CD4-positive, alpha-beta memory T cell (primary cell): ENCODE data around the gene OPCML. TPM values are rescaled to one million over a fixed set of nuclear protein-coding genes. Genes with fewer than 3 reads are reported as not detected.

ENCODE experiments used
- CTCF ChIA-PET: fragments of 350-600 bp; sonication (Branson Sonifier 250); formaldehyde crosslinking; loops from one replicate; lab custom pipeline; 2021; ENCODE audit warnings: inconsistent platforms; ENCODE audit not compliant: partially characterized antibody; lab: Charles Lee
- POLR2A ChIA-PET: fragments of 350-600 bp; sonication (Branson Sonifier 250); formaldehyde crosslinking; loops from one replicate; lab custom pipeline; 2021; ENCODE audit not compliant: partially characterized antibody; lab: Charles Lee
- DNase-seq, 5 donors: peaks; one replicate each; pipeline versions ENCODE4 v3.0.0 to v3.0.0-alpha.2; 2020 to 2022; ENCODE audit warnings: mixed read lengths in 1 of 5
- H3K27ac ChIP-seq: one replicate; pipeline ENCODE4 v1.7.0; 2013; ENCODE audit warnings: low read depth, low read length
- H3K27me3 ChIP-seq: 2 replicates; pipeline ENCODE4 v1.7.0; 2013; ENCODE audit warnings: mild to moderate bottlenecking, low read length, moderate library complexity; ENCODE audit not compliant: insufficient read depth
- H3K36me3 ChIP-seq: 2 replicates; pipeline ENCODE4 v1.7.0; 2013; ENCODE audit warnings: mild to moderate bottlenecking, low read length, moderate library complexity; ENCODE audit not compliant: insufficient read depth
- H3K4me1 ChIP-seq: 2 replicates; pipeline ENCODE4 v1.7.0; 2013; ENCODE audit warnings: mild to moderate bottlenecking, low read length, moderate library complexity; ENCODE audit not compliant: insufficient read depth
- H3K4me3 ChIP-seq, 2 donors: one replicate each; pipeline ENCODE4 v1.7.0; 2013; ENCODE audit warnings: low read length in 2 of 2, mild to moderate bottlenecking in 1 of 2
- H3K9me3 ChIP-seq, 2 donors: one replicate each; pipeline ENCODE4 v1.7.0; 2013; ENCODE audit warnings: low read length in 2 of 2, control low read depth in 1 of 2; ENCODE audit not compliant: control insufficient read depth in 1 of 2
- H3K27ac Mint-ChIP-seq, 7 donors: one replicate each; pipeline ENCODE4 v1.8.0; 2020 to 2021; ENCODE audit warnings: mixed read lengths in 7 of 7, mild to moderate bottlenecking in 6 of 7, inconsistent platforms in 3 of 7, moderate library complexity in 3 of 7
- H3K27me3 Mint-ChIP-seq, 2 donors: one replicate each; pipeline ENCODE4 v1.8.0; 2020 to 2021; ENCODE audit warnings: mixed read lengths in 2 of 2
- H3K36me3 Mint-ChIP-seq, 2 donors: one replicate each; pipeline ENCODE4 v1.8.0; 2020 to 2021; ENCODE audit warnings: mixed read lengths in 2 of 2, inconsistent platforms in 1 of 2, mild to moderate bottlenecking in 1 of 2
- H3K4me1 Mint-ChIP-seq, 4 donors: one replicate each; pipeline ENCODE4 v1.8.0; 2020 to 2021; ENCODE audit warnings: mixed read lengths in 4 of 4, mild to moderate bottlenecking in 1 of 4
- H3K4me3 Mint-ChIP-seq, 8 donors: one replicate each; pipeline ENCODE4 v1.8.0; 2020 to 2021; ENCODE audit warnings: mixed read lengths in 8 of 8, mild to moderate bottlenecking in 7 of 8, moderate library complexity in 6 of 8, inconsistent platforms in 3 of 8
- H3K9me3 Mint-ChIP-seq, 8 donors: one replicate each; pipeline ENCODE4 v1.8.0; 2020 to 2021; ENCODE audit warnings: mixed read lengths in 8 of 8, mild to moderate bottlenecking in 5 of 8, inconsistent platforms in 3 of 8, moderate library complexity in 1 of 8
- intact Hi-C: fragments of 100-400 bp; cut with micrococcal nuclease; formaldehyde crosslinking; loops from one replicate; pipeline ENCODE4 v1.15.1; 2023
- polyA plus RNA-seq, 2 donors: library from polyadenylated mRNA; unstranded; fragments of 300-500 nt; fragmentation: Illumina TruSeq; gene quantifications; one replicate each; pipeline ENCODE4 v1.2.3, GENCODE V29; 2021
- total RNA-seq, 2 experiments: library from RNA; stranded (reverse); gene quantifications; one replicate each; pipeline ENCODE4 v1.2.3, GENCODE V29; 2021

The OPCML gene
- total and polyA plus RNA-seq, 4 experiments from 2014 or later = not detected

DNA sequence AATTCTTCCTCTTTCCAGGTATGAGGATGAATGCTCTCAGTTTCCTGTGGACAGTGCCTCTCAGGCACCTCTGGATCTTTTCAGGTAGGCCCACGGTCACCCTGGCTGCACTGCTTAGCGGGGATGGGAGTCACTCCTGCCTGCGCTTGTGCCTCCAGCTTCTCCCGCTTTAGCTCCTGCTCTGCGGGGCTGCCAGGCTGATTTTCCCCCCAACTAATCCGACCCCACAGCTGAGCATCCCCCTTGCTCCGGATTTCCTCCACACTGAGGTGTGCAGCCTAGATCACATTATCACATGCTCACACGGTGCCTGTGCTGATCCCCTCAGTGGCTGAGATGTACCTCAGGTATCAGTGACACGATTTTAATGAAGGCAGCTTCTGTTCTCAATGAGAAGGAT is 879.1 kb downstream of the OPCML start:
- no peaks in the 10 kb centered on the region for H3K27me3 Mint-ChIP-seq
- CTCF ChIA-PET = no interaction called here
- no peaks in the 10 kb centered on the region for H3K36me3 Mint-ChIP-seq
- no peaks in the 10 kb centered on the region for H3K4me1 Mint-ChIP-seq
- DNase-seq = no peak
- Histone ChIP-seq H3K27ac (no peak overlapping the region), H3K4me1 (no peaks in the 10 kb centered on the region), H3K36me3 (no peaks in the 10 kb centered on the region), H3K27me3 (no peaks in the 10 kb centered on the region), H3K4me3 (no peak overlapping the region), H3K9me3 (no peaks in the 10 kb centered on the region)
- no peak overlapping the region for H3K27ac Mint-ChIP-seq
- no peak overlapping the region for H3K4me3 Mint-ChIP-seq
- peaks cover 0 to 3% (median 0%) of the 10 kb centered on the region in 8 donors for H3K9me3 Mint-ChIP-seq
- intact Hi-C loops = no loop called here
- POLR2A ChIA-PET = no interaction called here

DNA sequence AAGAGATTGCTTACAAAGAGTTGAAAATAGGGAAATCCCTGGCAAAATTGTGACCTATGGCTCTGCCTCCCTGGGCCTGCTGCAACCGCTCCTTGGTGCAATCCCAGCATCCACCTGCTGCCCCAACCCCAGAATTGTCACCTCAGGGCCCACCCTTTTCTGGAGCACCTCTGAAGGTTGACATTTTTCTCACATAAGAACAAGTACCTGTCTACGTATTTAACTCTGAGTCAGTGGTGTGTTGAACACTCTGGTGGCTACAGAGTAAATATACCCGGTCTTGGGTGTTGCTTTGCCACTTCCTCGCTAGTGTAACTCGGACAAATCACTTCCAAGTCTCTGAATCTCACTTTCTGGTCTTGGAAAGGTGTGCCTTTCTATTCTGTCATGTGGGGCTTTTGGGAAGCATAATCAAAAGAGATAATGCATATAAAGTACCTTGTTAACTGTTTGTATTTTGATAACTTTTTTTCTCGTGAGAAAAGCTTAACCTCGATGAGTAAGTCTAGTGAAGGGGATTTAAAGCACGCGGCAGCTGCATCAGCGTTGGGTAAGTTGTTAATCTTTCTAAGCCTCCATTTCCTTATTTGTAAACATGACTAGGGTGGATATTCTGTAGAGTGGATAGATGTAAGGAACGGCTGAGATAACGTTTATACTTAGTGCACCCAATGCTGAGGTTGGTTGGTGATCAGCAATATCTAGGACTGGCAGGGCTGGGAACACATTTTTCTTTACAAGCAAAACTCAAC is 881.2 kb downstream of the OPCML start:
- no peak overlapping the region for H3K27ac Mint-ChIP-seq
- H3K9me3 ChIP-seq = no peaks in the 10 kb centered on the region
- no peak overlapping the region for H3K4me3 Mint-ChIP-seq
- H3K27me3 ChIP-seq = no peaks in the 10 kb centered on the region
- no peaks in the 10 kb centered on the region for H3K36me3 Mint-ChIP-seq
- no peaks in the 10 kb centered on the region for H3K36me3 ChIP-seq
- CTCF ChIA-PET = no interaction called here
- no peak overlapping the region for H3K27ac ChIP-seq
- DNase-seq = no peak
- intact Hi-C loops = no loop called here
- POLR2A ChIA-PET = no interaction called here
- no peak overlapping the region for H3K4me3 ChIP-seq
- H3K27me3 Mint-ChIP-seq = no peaks in the 10 kb centered on the region
- peaks cover 0 to 3% (median 0%) of the 10 kb centered on the region in 4 donors for H3K4me1 Mint-ChIP-seq
- H3K9me3 Mint-ChIP-seq = peaks cover 0 to 3% (median 0%) of the 10 kb centered on the region in 8 donors
- no peaks in the 10 kb centered on the region for H3K4me1 ChIP-seq

DNA sequence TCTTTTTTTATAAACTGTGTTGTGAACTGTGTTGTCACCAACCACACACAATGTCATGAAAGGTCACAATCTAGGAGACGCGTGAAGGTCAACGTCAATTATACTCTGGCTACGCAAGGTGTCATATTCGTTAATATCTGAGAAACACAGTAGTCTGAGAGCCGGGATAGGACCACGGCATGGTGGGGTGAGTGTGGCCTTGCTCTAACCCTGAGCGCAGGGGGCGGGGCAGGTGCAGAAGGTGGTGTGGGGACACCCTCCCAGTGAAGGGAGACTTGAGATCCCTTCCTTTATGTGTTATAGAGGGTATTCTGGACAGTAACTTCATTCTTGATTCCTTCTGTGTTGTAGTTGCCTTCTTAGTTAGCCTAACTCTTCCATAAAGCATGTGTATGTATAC is 883.0 kb downstream of the OPCML start:
- H3K4me1 Mint-ChIP-seq = peaks cover 0 to 3% (median 0%) of the 10 kb centered on the region in 4 donors
- no peaks in the 10 kb centered on the region for H3K27me3 Mint-ChIP-seq
- CTCF ChIA-PET = no interaction called here
- H3K4me3 ChIP-seq = no peak overlapping the region
- no peaks in the 10 kb centered on the region for H3K36me3 Mint-ChIP-seq
- no peaks in the 10 kb centered on the region for H3K4me1 ChIP-seq
- POLR2A ChIA-PET = no interaction called here
- H3K27ac Mint-ChIP-seq = no peak overlapping the region
- no peak for DNase-seq
- H3K9me3 ChIP-seq = no peaks in the 10 kb centered on the region
- H3K9me3 Mint-ChIP-seq = peaks cover 0 to 3% (median 0%) of the 10 kb centered on the region in 8 donors
- H3K36me3 ChIP-seq = no peaks in the 10 kb centered on the region
- intact Hi-C loops = no loop called here
- H3K4me3 Mint-ChIP-seq = no peak overlapping the region
- no peaks in the 10 kb centered on the region for H3K27me3 ChIP-seq
- no peak overlapping the region for H3K27ac ChIP-seq

DNA sequence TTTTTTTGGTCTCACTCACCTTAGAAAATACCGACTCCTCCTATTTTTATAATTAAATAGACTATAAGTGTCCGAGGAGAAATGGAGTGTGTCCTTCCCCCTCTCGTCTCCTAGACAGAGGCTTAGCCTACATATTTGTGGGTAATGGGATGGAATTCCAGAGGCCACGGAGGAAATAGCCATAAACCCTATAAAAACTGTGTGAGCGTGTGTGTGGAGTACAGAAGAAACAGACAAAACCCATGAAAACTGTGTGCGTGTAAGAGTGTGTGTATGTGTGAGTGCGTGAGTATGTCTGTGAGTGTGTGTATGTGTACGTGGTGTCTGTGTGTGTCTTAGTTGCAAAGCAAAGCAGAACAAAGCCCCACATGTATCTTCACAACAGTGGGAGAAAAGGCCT is 883.5 kb downstream of the OPCML start:
- no peaks in the 10 kb centered on the region for H3K9me3 ChIP-seq
- no peaks in the 10 kb centered on the region for H3K4me1 ChIP-seq
- no peak overlapping the region for H3K27ac ChIP-seq
- Mint-ChIP-seq H3K9me3 (peaks cover 0 to 3% (median 0%) of the 10 kb centered on the region in 8 donors), H3K4me3 (no peak overlapping the region), H3K27me3 (no peaks in the 10 kb centered on the region), H3K4me1 (peaks cover 0 to 3% (median 0%) of the 10 kb centered on the region in 4 donors), H3K27ac (no peak overlapping the region), H3K36me3 (no peaks in the 10 kb centered on the region)
- intact Hi-C loops = no loop called here
- no peaks in the 10 kb centered on the region for H3K27me3 ChIP-seq
- ChIA-PET POLR2A (no interaction called here), CTCF (no interaction called here)
- no peak overlapping the region for H3K4me3 ChIP-seq
- no peak for DNase-seq
- H3K36me3 ChIP-seq = no peaks in the 10 kb centered on the region

DNA sequence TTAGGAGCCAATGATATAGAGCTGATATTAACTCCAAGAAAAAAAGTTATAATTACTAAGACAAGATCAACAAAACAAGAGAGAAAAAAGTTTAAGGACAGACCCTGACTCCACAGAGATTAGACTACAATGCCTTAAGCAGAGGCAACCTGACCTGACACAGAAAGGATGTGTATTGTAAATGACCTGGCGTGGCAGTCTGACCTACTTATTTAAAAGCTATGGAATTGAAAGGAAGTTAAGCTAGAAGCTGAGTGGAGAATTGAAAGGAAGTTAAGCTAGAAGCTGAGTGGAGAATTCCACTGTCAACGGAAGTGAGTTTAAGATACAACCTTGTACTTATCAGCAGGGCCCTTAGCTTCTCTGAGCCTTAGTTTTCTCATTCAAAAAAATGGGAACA is 885.4 kb downstream of the OPCML start:
- H3K27me3 Mint-ChIP-seq = no peaks in the 10 kb centered on the region
- H3K4me1 ChIP-seq = no peaks in the 10 kb centered on the region
- intact Hi-C loops = no loop called here
- H3K36me3 ChIP-seq = no peaks in the 10 kb centered on the region
- H3K9me3 Mint-ChIP-seq = peaks cover 0 to 3% (median 0%) of the 10 kb centered on the region in 8 donors
- H3K27ac Mint-ChIP-seq = no peak overlapping the region
- no peaks in the 10 kb centered on the region for H3K9me3 ChIP-seq
- no peak overlapping the region for H3K4me3 ChIP-seq
- ChIA-PET POLR2A (no interaction called here), CTCF (no interaction called here)
- H3K27ac ChIP-seq = no peak overlapping the region
- no peak for DNase-seq
- H3K4me1 Mint-ChIP-seq = peaks cover 0 to 3% (median 0%) of the 10 kb centered on the region in 4 donors
- H3K4me3 Mint-ChIP-seq = no peak overlapping the region
- H3K27me3 ChIP-seq = no peaks in the 10 kb centered on the region
- H3K36me3 Mint-ChIP-seq = no peaks in the 10 kb centered on the region

DNA sequence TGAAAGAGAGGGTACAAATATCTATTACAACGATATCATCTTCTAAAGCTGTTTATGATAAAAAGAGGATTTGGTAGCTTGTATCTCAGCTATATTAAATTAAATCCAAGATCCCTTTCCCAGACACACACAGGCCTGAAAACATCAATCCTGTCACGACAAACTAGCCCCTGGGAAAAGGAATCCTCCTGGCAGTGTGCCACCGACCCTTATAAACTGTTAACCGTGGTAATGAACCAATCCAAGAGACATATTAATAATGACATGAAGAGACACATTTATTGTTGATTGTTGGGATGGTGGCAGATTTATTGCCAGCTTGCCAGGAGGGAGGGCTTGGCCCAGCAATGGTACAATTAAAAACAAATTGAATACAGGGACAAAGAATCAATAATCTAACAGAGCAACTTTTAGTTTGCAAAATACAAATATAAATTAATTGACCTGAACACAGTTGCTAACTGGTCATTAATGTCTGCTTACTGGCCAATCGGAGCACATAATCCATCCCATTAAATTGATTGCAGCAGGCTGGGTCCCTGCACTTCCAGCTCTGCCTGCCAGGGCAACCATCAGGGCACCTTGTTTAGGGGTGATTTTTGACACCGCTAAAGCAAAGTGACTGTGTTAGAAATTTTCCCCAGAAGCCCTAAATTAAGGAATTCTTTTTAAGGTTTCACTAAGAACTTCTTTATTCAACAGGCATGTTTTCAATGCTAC is 887.6 kb downstream of the OPCML start:
- ChIA-PET POLR2A (no interaction called here), CTCF (no interaction called here)
- H3K4me3 ChIP-seq = no peak overlapping the region
- peaks cover 0 to 7% (median 4%) of the 10 kb centered on the region in 4 donors for H3K4me1 Mint-ChIP-seq
- peaks cover 0 to 2% of the 10 kb centered on the region in 2 donors for H3K27me3 Mint-ChIP-seq
- no peaks in the 10 kb centered on the region for H3K36me3 ChIP-seq
- peaks cover 3% of the 10 kb centered on the region for H3K4me1 ChIP-seq
- no peaks in the 10 kb centered on the region for H3K9me3 ChIP-seq
- no peaks in the 10 kb centered on the region for H3K27me3 ChIP-seq
- H3K36me3 Mint-ChIP-seq = no peaks in the 10 kb centered on the region
- DNase-seq = no peak
- no peak overlapping the region for H3K27ac Mint-ChIP-seq
- peaks cover 0 to 3% (median 0%) of the 10 kb centered on the region in 8 donors for H3K9me3 Mint-ChIP-seq
- intact Hi-C loops = no loop called here
- no peak overlapping the region for H3K27ac ChIP-seq
- H3K4me3 Mint-ChIP-seq = no peak overlapping the region

DNA sequence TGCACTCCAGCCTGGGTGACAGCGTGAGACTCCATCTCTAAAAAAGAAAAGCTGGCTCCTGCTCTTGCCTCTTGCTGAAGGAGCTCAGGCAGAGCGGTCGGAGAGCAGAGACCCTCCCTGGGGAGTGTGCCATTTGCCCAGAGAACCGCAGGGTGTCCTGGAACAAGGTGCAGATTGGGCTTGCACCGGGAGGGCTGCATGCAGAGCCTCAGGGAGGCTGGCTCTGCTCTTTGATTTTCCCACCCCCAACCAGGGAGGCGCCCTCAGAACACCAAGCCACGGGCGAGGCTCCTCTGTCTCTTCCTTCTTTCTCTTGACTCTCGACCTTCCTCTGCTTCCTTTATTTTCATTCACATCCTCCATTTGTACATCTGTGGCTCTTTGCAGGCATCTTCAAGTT is 889.1 kb downstream of the OPCML start:
- intact Hi-C loops = no loop called here
- Histone ChIP-seq H3K4me3 (no peak overlapping the region), H3K27ac (no peak overlapping the region), H3K9me3 (no peaks in the 10 kb centered on the region), H3K4me1 (peaks cover 3% of the 10 kb centered on the region), H3K27me3 (no peaks in the 10 kb centered on the region), H3K36me3 (no peaks in the 10 kb centered on the region)
- no peak for DNase-seq
- CTCF ChIA-PET = no interaction called here
- peaks cover 0 to 7% (median 4%) of the 10 kb centered on the region in 4 donors for H3K4me1 Mint-ChIP-seq
- H3K27ac Mint-ChIP-seq = no peak overlapping the region
- no peak overlapping the region for H3K4me3 Mint-ChIP-seq
- POLR2A ChIA-PET = no interaction called here
- no peaks in the 10 kb centered on the region for H3K36me3 Mint-ChIP-seq
- peaks cover 0 to 3% (median 0%) of the 10 kb centered on the region in 8 donors for H3K9me3 Mint-ChIP-seq
- H3K27me3 Mint-ChIP-seq = peaks cover 0 to 2% of the 10 kb centered on the region in 2 donors
